ENCODE measurements around the gene EML6. TPM values are rescaled to one million over a fixed set of nuclear protein-coding genes. Genes with fewer than 3 reads are reported as not detected.

The EML6 gene
- total RNA-seq, 1 experiment from 2014 or later = 15.7 TPM

GRCh38 chr2:54845094-54845493 lies 121.6 kb downstream of the EML6 start:
- TF ChIP-seq EZH2 (IDR thresholded peaks at IDR 0.05; ENCODE audit: low read length, unreplicated experiment) (no peak), EZH2phosphoT487 (IDR thresholded peaks at IDR 0.05; ENCODE audit: borderline replicate concordance, low read length) (no peak)
- TF ChIP-seq, protein P1, sequence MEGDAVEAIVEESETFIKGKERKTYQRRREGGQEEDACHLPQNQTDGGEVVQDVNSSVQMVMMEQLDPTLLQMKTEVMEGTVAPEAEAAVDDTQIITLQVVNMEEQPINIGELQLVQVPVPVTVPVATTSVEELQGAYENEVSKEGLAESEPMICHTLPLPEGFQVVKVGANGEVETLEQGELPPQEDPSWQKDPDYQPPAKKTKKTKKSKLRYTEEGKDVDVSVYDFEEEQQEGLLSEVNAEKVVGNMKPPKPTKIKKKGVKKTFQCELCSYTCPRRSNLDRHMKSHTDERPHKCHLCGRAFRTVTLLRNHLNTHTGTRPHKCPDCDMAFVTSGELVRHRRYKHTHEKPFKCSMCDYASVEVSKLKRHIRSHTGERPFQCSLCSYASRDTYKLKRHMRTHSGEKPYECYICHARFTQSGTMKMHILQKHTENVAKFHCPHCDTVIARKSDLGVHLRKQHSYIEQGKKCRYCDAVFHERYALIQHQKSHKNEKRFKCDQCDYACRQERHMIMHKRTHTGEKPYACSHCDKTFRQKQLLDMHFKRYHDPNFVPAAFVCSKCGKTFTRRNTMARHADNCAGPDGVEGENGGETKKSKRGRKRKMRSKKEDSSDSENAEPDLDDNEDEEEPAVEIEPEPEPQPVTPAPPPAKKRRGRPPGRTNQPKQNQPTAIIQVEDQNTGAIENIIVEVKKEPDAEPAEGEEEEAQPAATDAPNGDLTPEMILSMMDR (conservative IDR thresholded peaks at IDR 0.05; ENCODE audit: low read depth, low read length) = no peak
- ChIA-PET CTCF (no interaction called here), POLR2A (ENCODE audit: unreplicated experiment) (no interaction called here)
- no peak overlapping the region for H3K4me2 ChIP-seq (ENCODE audit: low read length)
- H3K9me2 ChIP-seq (replicated peaks; ENCODE audit: low read length) = no peaks in the 10 kb centered on the region
- H3F3A ChIP-seq (ENCODE audit: low read length, unreplicated experiment) = no peaks in the 10 kb centered on the region
- H4K20me1 ChIP-seq (ENCODE audit: low read length) = no peaks in the 10 kb centered on the region
- intact Hi-C loops (cut with micrococcal nuclease) = no loop called here
- no peaks in the 10 kb centered on the region for H3K79me2 ChIP-seq (ENCODE audit: low read length)
- no peaks in the 10 kb centered on the region for H3K36me3 ChIP-seq (ENCODE audit: low read depth, low read length)
- DNase-seq (no peak), ATAC-seq (no peak)
- H3K9ac ChIP-seq (ENCODE audit: low read length) = no peak overlapping the region
- H3K4me3 ChIP-seq (ENCODE audit: low read length) = no peak overlapping the region
- H3K27me3 ChIP-seq (ENCODE audit: low read length) = no peaks in the 10 kb centered on the region
- H2AFZ ChIP-seq (ENCODE audit: low read length) = no peak overlapping the region
- no peaks in the 10 kb centered on the region for H3K9me3 ChIP-seq (ENCODE audit: low read length)
- no peak overlapping the region for H3K27ac ChIP-seq (ENCODE audit: low read length)
- BruUV-seq (replicated peaks) = no TSS peak
- 0 out of 2 replicates have a peak, but pooled peaks cover 4% of the 10 kb centered on the region for H3K4me1 ChIP-seq (ENCODE audit: insufficient read depth, low read length)

GRCh38 chr2:54845514-54845913 lies 122.1 kb downstream of the EML6 start:
- no peaks in the 10 kb centered on the region for H4K20me1 ChIP-seq (ENCODE audit: low read length)
- ATAC-seq (no peak), DNase-seq (no peak)
- POLR2A ChIA-PET (ENCODE audit: unreplicated experiment) = interaction anchor here (0.6 kb wide), 1 partner anchor 9 kb away, joined by 3 read pairs; no protein-coding TSS in a partner anchor
- H3K36me3 ChIP-seq (ENCODE audit: low read depth, low read length) = no peaks in the 10 kb centered on the region
- no peak overlapping the region for H3K9ac ChIP-seq (ENCODE audit: low read length)
- H3K4me1 ChIP-seq (ENCODE audit: insufficient read depth, low read length) = 0 out of 2 replicates have a peak, but pooled peaks cover 4% of the 10 kb centered on the region
- no peak overlapping the region for H3K4me3 ChIP-seq (ENCODE audit: low read length)
- no peak overlapping the region for H2AFZ ChIP-seq (ENCODE audit: low read length)
- H3K79me2 ChIP-seq (ENCODE audit: low read length) = no peaks in the 10 kb centered on the region
- no TSS peak for BruUV-seq (replicated peaks)
- H3K27ac ChIP-seq (ENCODE audit: low read length) = no peak overlapping the region
- H3K9me2 ChIP-seq (replicated peaks; ENCODE audit: low read length) = no peaks in the 10 kb centered on the region
- H3K4me2 ChIP-seq (ENCODE audit: low read length) = no peak overlapping the region
- CTCF ChIA-PET = no interaction called here
- TF ChIP-seq EZH2phosphoT487 (IDR thresholded peaks at IDR 0.05; ENCODE audit: borderline replicate concordance, low read length) = no peak
- TF ChIP-seq EZH2 (IDR thresholded peaks at IDR 0.05; ENCODE audit: low read length, unreplicated experiment) = no peak
- H3K27me3 ChIP-seq (ENCODE audit: low read length) = no peaks in the 10 kb centered on the region
- no peaks in the 10 kb centered on the region for H3F3A ChIP-seq (ENCODE audit: low read length, unreplicated experiment)
- intact Hi-C loops (cut with micrococcal nuclease) = no loop called here
- no peaks in the 10 kb centered on the region for H3K9me3 ChIP-seq (ENCODE audit: low read length)

- H3K4me3 ChIP-seq (ENCODE audit: low read length) = no peak overlapping the region
- H3F3A ChIP-seq (ENCODE audit: low read length, unreplicated experiment) = no peaks in the 10 kb centered on the region
- H3K79me2 ChIP-seq (ENCODE audit: low read length) = no peaks in the 10 kb centered on the region
- H3K4me2 ChIP-seq (ENCODE audit: low read length) = no peak overlapping the region
- no peaks in the 10 kb centered on the region for H3K36me3 ChIP-seq (ENCODE audit: low read depth, low read length)
- no TSS peak for BruUV-seq (replicated peaks)
- no peaks in the 10 kb centered on the region for H3K9me2 ChIP-seq (replicated peaks; ENCODE audit: low read length)
- H3K9me3 ChIP-seq (ENCODE audit: low read length) = no peaks in the 10 kb centered on the region
- H4K20me1 ChIP-seq (ENCODE audit: low read length) = no peaks in the 10 kb centered on the region
- H3K27me3 ChIP-seq (ENCODE audit: low read length) = no peaks in the 10 kb centered on the region
- TF ChIP-seq EZH2phosphoT487 (IDR thresholded peaks at IDR 0.05; ENCODE audit: borderline replicate concordance, low read length) (no peak), EZH2 (IDR thresholded peaks at IDR 0.05; ENCODE audit: low read length, unreplicated experiment) (no peak)
- TF ChIP-seq, protein P1 (conservative IDR thresholded peaks at IDR 0.05; ENCODE audit: low read depth, low read length) = no peak
- H2AFZ ChIP-seq (ENCODE audit: low read length) = no peak overlapping the region
- ATAC-seq (no peak), DNase-seq (no peak)
- H3K4me1 ChIP-seq (ENCODE audit: insufficient read depth, low read length) = 0 out of 2 replicates have a peak, but pooled peaks cover 5% of the 10 kb centered on the region
- no peak overlapping the region for H3K27ac ChIP-seq (ENCODE audit: low read length)
- CTCF ChIA-PET = no interaction called here
- POLR2A ChIA-PET (ENCODE audit: unreplicated experiment) = no interaction called here
- no peak overlapping the region for H3K9ac ChIP-seq (ENCODE audit: low read length)
- intact Hi-C loops (cut with micrococcal nuclease) = no loop called here
Measured at GRCh38 chr2:54850171-54851122, 127.0 kb downstream of the EML6 start.
